GM18858 (cell line): ENCODE results near the gene N4BP3.
A peak's percentile ranks its signal among the peaks of the same experiment; 100 is the strongest.

ENCODE experiments used
- ATAC-seq: cut with Tn5 transposase; IDR thresholded peaks from one replicate; pipeline ENCODE4 v1.9.1; 2021; ENCODE audit not compliant: unreplicated experiment

Gene N4BP3

DNA sequence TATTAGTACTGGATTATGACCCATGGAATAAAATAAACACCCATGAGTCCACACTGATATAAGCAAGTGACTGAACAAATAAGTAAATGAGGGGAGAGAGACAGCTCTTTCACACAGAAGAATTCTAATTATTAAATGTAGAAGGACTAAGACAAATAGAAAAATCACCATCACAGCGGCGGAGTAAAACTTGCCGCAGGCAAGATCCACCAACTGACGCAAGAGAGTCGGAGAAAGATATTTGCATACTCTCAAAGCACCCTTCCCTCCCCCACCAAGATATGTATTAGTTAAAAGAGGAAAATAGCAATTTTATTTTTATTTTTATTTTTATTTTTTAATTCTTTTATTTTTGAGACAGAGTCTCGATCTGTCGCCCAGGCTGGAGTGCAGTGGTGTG is 14.6 kb upstream of the N4BP3 start:
- no peak for ATAC-seq

DNA sequence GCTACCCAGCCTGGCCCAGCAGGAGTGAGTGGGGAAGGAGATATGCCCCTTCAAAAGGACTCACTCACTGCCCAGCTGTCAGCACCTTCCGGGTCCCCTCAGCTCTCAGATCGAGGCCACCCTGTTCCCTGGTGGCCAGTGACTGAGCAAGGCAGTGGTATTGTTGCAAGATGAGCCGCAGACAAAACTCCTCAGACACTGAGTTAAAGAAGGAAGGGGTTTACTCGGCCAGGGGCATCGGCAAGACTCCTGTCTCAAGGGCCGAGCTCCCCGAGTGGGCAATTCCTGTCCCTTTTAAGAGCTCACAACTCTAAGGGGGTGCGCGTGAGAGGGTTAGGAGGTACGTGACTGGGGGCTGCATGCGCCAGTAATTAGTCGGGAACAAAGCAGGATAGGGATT is 9.7 kb upstream of the N4BP3 start:
- no peak for ATAC-seq

- no peak for ATAC-seq
Observed at GRCh38 chr5:178104492-178104891, 8.8 kb upstream of the N4BP3 start.

- no peak for ATAC-seq
Observed at GRCh38 chr5:178106086-178106485, 7.2 kb upstream of the N4BP3 start.

GRCh38 chr5:178106556-178107239 is 6.6 kb upstream of the N4BP3 start:
- peak; percentile 57 for ATAC-seq

- ATAC-seq, result no peak
Observed at GRCh38 chr5:178107756-178108310, 5.5 kb upstream of the N4BP3 start.

GRCh38 chr5:178108446-178108845 is 4.9 kb upstream of the N4BP3 start:
- no peak for ATAC-seq

GRCh38 chr5:178108966-178109365 is 4.4 kb upstream of the N4BP3 start:
- no peak for ATAC-seq

DNA sequence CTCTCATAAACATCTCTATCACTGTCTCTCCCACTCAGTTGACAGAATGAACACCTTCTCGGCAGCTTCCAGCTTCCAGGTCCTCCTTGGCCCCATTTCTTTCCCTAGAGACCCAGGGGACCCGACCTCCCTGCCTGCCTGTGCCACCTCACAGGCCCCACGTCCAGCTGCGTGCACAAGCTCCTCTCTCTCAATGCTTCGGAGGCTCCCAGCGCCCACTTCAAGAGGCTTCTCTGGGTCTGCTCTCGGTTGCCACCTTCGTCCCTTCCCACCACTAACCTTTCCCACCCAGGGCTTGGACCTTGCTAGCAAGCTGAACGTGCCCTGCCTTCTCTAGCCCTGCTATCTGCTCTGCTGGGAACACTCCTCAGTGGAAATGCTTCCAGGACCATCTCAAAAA is 2.8 kb upstream of the N4BP3 start:
- no peak for ATAC-seq

- ATAC-seq, result no peak
Observed at GRCh38 chr5:178111925-178112324, 1.4 kb upstream of the N4BP3 start.

GRCh38 chr5:178112545-178112944 is 787 bp upstream of the N4BP3 start:
- ATAC-seq, result no peak

DNA sequence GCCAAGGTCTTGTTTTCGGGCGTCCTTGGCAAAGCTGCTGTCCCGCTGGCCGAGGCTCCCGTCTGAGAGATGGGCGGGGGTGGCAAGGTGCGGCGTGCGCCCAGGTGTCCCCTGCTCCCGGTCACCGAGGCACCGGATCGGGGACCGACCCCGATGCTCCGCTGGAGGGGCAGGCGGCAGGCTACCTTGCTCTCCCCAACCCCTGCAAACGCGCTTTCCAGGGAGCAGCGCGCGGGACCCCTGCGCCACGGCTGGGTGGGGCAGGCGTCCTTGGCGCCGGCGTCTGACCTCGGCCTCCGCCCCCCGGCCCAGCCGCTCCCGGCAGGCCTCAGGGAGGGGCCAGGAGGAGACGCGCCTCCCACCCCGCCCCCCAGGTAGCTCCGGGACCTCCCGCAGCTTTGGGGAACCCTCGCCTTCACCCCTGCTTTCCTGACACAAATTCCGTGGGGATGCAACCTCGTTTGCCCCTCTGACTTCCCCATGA is 551 bp downstream of the N4BP3 start:
- no peak for ATAC-seq

GRCh38 chr5:178114325-178115135 is 1.2 kb downstream of the N4BP3 start:
- no peak for ATAC-seq

- no peak for ATAC-seq
Observed at GRCh38 chr5:178115136-178115813, 1.9 kb downstream of the N4BP3 start.

DNA sequence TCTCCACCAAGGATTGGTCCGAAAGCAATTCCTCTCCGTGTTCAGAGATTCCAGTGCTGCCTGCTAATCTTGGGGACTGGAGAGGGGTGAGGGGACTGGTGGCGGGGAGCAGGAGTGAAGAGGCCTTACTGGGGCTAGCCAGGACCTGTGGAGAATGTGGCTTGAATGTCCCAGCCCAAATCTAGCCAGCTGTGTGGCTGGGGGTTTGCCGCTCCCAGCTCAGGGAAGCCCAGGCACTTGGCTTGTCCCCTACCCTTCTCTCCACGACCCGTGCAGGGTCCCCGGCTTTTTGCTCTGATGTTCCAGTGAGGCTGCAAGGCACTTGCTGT is 2.4 kb downstream of the N4BP3 start:
- ATAC-seq, result no peak

DNA sequence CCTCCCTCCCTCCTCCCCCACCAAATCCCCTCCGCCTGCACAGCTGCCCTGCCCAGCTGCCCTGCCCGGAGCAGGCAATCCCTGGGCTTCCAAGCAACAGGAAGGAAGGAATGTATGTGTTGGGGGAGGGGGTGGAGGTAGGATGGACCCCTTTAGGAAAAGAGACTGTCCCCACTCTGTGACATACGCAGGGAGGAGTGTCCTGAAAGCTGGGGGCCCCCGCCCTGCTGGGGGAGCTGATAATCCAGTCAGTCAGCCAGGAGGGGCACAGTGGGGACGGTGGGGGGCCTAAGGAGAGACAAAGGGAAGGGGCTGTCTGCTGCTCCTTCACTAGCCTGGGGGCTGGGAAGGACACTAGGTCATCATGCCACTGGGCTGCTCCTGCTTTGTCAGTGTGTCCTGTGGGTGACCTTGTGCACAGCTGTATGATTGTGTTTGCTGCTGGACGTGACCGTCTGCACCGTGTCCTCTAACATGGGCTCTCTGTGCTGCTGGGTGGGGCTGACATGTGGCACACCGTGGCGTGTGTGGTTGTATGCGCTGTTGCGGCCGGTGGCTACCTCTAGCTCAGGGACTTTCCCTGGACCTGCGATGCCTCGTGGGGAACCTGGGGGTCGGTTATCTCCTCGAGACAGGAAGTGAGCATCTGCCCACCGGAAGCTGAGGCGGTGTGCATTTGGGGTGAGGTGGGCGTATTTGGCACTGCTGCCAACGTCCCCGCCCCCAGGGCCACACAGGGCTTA is 3.0 kb downstream of the N4BP3 start:
- ATAC-seq, result no peak

DNA sequence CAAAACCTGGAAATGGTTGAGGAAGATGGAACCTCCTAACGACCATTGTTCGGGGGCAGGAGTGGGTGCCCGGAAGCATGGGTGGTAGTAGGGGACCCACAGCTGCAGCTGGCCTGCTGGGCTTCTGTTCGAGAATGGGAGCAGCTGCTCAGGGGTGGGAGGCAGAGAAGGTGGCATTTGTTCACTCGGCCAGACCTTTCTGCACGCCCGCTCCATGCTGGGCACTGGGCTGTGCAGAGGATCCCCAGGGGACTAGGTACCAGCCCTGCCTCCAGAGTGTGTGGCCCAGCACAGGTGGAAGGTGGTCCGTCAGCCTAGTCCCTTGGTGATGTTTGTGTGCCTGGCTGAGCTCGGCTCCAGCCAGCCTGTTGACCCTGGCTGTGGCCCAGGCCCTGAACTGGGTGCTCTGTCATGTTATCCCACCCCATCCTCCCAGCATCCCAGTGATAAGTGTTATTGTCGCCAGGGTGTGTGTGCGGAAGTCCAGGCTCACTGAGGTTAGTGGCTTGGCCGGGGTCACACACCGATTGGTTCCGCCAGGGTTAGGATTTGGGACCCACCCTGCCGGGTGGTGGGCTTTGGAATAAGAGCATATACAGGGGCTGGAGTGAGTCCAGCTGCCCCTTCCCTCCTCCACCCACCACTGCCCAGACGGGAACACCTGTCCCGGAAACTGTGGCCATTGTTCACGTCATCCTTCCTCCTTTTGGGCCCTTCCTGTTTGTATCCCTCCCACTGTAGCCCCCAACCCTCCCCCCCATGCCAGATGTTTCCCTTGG is 4.8 kb downstream of the N4BP3 start:
- ATAC-seq, result no peak

DNA sequence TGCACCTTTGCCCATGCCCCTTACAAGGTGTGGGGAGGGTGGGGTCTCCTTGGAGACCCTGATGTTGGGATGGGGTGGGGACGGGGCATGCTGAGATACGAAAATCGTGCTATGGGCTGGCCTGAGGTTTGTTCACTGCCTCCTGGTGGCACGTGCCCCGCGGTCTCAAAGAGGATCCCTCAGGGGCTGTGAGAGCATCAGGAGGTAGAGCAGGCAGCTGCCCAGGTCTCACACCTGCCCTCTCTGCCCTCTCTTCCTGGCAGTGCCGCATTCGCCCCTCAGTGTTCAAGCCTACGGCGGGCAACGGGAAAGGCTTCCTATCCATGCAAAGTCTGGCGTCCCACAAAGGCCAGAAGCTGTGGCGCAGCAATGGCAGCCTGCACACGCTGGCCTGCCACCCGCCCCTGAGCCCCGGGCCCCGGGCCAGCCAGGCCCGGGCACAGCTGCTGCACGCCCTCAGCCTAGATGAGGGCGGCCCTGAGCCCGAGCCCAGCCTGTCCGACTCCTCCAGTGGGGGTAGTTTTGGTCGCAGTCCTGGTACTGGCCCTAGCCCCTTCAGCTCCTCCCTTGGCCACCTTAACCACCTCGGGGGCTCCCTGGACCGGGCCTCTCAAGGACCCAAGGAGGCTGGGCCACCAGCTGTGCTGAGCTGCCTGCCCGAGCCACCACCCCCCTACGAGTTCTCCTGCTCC is 6.7 kb downstream of the N4BP3 start:
- no peak for ATAC-seq

GRCh38 chr5:178120607-178121357 is 7.5 kb downstream of the N4BP3 start:
- ATAC-seq, result peak; percentile 83
